ENCODE results near the gene MCL1. TPM values are rescaled to one million over a fixed set of nuclear protein-coding genes. Genes with fewer than 3 reads are reported as not detected.

MCL1 gene
- total and polyA plus RNA-seq, 2 donors (not counting 1 experiment from before 2014, with no cell fraction given): 108 to 233 TPM

DNA sequence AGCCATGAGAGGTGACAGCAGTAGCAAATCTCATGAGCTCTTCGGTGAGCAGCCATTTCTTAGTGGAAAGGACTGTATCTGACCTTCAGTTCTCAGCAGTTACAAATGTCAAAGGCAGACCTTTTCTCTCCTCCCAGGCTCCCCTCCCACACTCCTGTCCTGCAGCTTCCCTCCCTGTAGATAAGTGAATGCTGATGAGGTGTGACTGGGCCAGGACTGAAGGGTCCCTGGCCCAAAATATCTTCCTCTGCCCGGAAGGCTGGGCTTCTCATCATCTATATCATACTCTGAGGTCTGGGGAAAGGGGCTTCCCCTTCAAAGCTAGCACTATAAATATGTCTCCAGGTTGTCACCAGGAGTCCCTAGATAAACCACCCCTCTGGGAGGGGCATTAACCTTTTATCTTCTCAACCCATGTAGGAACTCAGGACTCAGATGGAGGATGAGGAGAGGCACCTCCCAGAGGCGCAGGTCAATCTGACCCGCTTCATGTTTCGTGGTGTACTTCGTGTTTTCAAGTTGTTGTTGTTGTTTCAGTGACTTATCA lies 33.9 kb downstream of the MCL1 start:
- Histone ChIP-seq H3K36me3 (ENCODE audit: control insufficient read depth, insufficient read depth, low read length) (no peaks in the 10 kb centered on the region), H4K20me1 (ENCODE audit: control insufficient read depth, extremely low read depth, insufficient read depth, low read length) (no peaks in the 10 kb centered on the region), H3K79me2 (ENCODE audit: control insufficient read depth, insufficient read depth, low read length) (no peaks in the 10 kb centered on the region), H3K4me2 (ENCODE audit: extremely low read depth, insufficient read depth, low read length) (no peak overlapping the region), H3K27ac (ENCODE audit: insufficient read depth, low read length) (no peak overlapping the region), H3K9ac (ENCODE audit: insufficient read depth, low read length) (no peak overlapping the region), H2AFZ (ENCODE audit: low read length) (no peak overlapping the region), H3K4me3 (replicated peaks in 1 of 4; ENCODE audit: control extremely low read depth in 1 of 4, insufficient read depth in 1 of 4, low read depth in 3 of 4, low read length in 4 of 4) (no peak overlapping the region), H3K27me3 (ENCODE audit: control insufficient read depth, insufficient read depth, low read length) (no peaks in the 10 kb centered on the region), H3K4me1 (ENCODE audit: control insufficient read depth, extremely low read depth, insufficient read depth, low read length) (peaks cover 2% of the 10 kb centered on the region), H3K9me3 (ENCODE audit: control insufficient read depth, insufficient read depth, low read depth, low read length) (no peaks in the 10 kb centered on the region)
- DNase-seq (ENCODE audit: low read depth in 2 of 2): no peak
- TF ChIP-seq, protein P1, sequence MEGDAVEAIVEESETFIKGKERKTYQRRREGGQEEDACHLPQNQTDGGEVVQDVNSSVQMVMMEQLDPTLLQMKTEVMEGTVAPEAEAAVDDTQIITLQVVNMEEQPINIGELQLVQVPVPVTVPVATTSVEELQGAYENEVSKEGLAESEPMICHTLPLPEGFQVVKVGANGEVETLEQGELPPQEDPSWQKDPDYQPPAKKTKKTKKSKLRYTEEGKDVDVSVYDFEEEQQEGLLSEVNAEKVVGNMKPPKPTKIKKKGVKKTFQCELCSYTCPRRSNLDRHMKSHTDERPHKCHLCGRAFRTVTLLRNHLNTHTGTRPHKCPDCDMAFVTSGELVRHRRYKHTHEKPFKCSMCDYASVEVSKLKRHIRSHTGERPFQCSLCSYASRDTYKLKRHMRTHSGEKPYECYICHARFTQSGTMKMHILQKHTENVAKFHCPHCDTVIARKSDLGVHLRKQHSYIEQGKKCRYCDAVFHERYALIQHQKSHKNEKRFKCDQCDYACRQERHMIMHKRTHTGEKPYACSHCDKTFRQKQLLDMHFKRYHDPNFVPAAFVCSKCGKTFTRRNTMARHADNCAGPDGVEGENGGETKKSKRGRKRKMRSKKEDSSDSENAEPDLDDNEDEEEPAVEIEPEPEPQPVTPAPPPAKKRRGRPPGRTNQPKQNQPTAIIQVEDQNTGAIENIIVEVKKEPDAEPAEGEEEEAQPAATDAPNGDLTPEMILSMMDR (conservative IDR thresholded peaks at IDR 0.05 in 1 of 2, IDR thresholded peaks at IDR 0.05 in 1 of 2; ENCODE audit: low read depth in 1 of 2, low read length in 2 of 2): no peak
- TF ChIP-seq EZH2 (IDR thresholded peaks at IDR 0.05; ENCODE audit: low read length, missing control alignments): no peak

DNA sequence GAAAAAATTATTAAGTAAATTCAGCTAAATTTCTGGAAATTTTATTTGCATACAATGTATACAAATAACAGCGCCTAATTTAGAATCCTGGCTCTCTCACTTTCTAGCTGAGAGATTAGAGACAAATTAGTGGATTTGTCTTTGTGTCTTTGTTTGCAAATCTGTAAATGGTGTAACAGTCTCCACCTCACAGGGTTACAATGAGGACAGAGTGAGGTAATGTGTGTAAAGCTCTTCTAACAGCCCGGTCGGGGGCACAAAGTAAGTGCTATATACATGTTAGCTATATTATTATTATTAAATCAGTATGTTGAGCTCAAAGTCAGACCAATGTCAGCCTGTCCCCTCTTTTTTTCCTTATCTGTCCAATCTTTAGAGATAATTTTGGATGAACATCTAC lies 35.2 kb downstream of the MCL1 start:
- Histone ChIP-seq H3K4me3 (replicated peaks in 1 of 4; ENCODE audit: control extremely low read depth in 1 of 4, insufficient read depth in 1 of 4, low read depth in 3 of 4, low read length in 4 of 4) (no peak overlapping the region), H3K27ac (ENCODE audit: insufficient read depth, low read length) (no peak overlapping the region), H3K4me1 (ENCODE audit: control insufficient read depth, extremely low read depth, insufficient read depth, low read length) (no peaks in the 10 kb centered on the region), H3K36me3 (ENCODE audit: control insufficient read depth, insufficient read depth, low read length) (no peaks in the 10 kb centered on the region), H3K9ac (ENCODE audit: insufficient read depth, low read length) (no peak overlapping the region), H4K20me1 (ENCODE audit: control insufficient read depth, extremely low read depth, insufficient read depth, low read length) (no peaks in the 10 kb centered on the region), H3K27me3 (ENCODE audit: control insufficient read depth, insufficient read depth, low read length) (no peaks in the 10 kb centered on the region), H3K9me3 (ENCODE audit: control insufficient read depth, insufficient read depth, low read depth, low read length) (no peaks in the 10 kb centered on the region), H3K4me2 (ENCODE audit: extremely low read depth, insufficient read depth, low read length) (no peak overlapping the region), H2AFZ (ENCODE audit: low read length) (no peak overlapping the region), H3K79me2 (ENCODE audit: control insufficient read depth, insufficient read depth, low read length) (no peaks in the 10 kb centered on the region)
- TF ChIP-seq EZH2 (IDR thresholded peaks at IDR 0.05; ENCODE audit: low read length, missing control alignments): no peak
- TF ChIP-seq, protein P1 (conservative IDR thresholded peaks at IDR 0.05 in 1 of 2, IDR thresholded peaks at IDR 0.05 in 1 of 2; ENCODE audit: low read depth in 1 of 2, low read length in 2 of 2): no peak
- DNase-seq (ENCODE audit: low read depth in 2 of 2): no peak

DNA sequence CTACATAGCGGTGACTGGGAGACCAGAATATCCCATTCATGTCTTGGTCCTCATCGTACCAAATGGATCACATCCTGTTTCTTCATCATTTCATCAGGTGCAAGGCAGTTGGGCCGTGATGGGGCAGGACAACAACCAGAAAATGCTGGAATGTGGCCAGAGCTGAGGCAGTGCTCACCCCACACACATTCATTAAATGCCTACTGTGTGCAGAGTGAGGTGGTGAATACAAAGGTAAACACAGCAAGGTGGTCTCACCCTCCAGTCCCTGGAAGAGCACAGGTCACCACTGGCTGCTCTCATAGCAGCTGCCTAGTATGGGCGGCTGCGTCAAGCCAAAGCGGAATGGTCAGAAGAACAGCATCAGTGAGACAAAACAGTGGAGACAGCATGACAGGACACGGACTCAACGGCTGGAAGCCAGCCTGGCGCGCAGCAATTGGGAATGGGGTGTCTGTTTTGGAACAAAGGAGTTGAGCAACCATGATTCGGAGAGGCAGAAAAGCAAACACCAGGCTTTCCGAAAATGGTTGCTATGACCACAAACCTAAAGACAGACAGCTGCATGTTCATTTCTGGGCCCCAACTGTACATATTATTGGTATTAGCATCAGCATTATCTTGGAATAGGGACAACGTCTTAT lies 35.8 kb downstream of the MCL1 start:
- Histone ChIP-seq H3K36me3 (ENCODE audit: control insufficient read depth, insufficient read depth, low read length) (no peaks in the 10 kb centered on the region), H4K20me1 (ENCODE audit: control insufficient read depth, extremely low read depth, insufficient read depth, low read length) (no peaks in the 10 kb centered on the region), H3K4me1 (ENCODE audit: control insufficient read depth, extremely low read depth, insufficient read depth, low read length) (no peaks in the 10 kb centered on the region), H3K79me2 (ENCODE audit: control insufficient read depth, insufficient read depth, low read length) (no peaks in the 10 kb centered on the region), H3K4me3 (replicated peaks in 1 of 4; ENCODE audit: control extremely low read depth in 1 of 4, insufficient read depth in 1 of 4, low read depth in 3 of 4, low read length in 4 of 4) (no peak overlapping the region), H2AFZ (ENCODE audit: low read length) (peak overlapping the region; percentile 8), H3K27me3 (ENCODE audit: control insufficient read depth, insufficient read depth, low read length) (no peaks in the 10 kb centered on the region), H3K27ac (ENCODE audit: insufficient read depth, low read length) (no peak overlapping the region), H3K9me3 (ENCODE audit: control insufficient read depth, insufficient read depth, low read depth, low read length) (no peaks in the 10 kb centered on the region), H3K9ac (ENCODE audit: insufficient read depth, low read length) (no peak overlapping the region), H3K4me2 (ENCODE audit: extremely low read depth, insufficient read depth, low read length) (peak overlapping the region; percentile 34)
- peak in 1 of 2 donors; percentile 69 for DNase-seq (ENCODE audit: low read depth in 2 of 2)
- no peak for TF ChIP-seq EZH2 (IDR thresholded peaks at IDR 0.05; ENCODE audit: low read length, missing control alignments)
- TF ChIP-seq, protein P1 (conservative IDR thresholded peaks at IDR 0.05 in 1 of 2, IDR thresholded peaks at IDR 0.05 in 1 of 2; ENCODE audit: low read depth in 1 of 2, low read length in 2 of 2): no peak
